Measurements from ENCODE around the gene BDH1. TPM values are rescaled to one million over a fixed set of nuclear protein-coding genes. Genes with fewer than 3 reads are reported as not detected.

Gene BDH1
- total RNA-seq, 1 experiment from 2014 or later: 38.6 TPM

DNA sequence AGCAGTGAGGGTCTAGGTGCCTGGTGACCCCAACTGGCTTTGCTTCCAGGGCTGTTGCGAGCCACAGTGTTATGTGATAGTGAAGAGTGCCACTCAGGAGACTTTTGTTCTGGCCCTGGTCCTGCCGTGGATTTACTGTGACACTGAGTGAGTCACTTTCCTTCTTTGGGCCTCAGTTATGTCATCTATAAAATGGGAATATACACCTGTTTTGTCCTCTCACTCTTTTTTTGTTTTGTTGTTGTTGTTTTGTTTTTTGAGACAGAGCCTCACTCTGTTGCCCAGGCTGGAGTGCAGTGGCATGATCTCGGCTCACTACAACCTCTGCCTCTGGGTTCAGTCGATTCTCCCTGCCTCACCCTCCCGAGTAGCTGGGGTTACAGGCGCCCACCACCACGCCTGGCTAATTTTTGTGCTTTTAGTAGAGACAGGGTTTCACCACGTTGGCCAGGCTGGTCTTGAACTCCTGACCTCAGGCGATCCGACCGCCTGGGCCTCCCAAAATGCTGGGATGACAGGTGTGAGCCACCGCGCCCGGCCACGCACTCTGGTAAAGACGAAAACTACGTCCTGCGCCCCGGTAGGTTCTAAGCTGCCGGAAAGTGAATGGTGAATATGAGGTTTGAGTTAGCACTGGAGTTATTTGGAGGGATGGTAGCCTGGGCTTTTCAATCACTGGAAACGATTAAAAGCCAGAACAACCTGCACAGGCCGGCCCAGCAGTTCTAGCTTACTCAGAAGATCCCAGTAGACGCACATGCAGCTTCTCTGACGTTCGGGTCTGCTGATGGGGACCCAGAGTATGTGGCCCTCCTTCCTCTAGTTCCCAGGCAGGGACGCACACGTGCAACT lies 46.6 kb downstream of the BDH1 start:
- BruUV-seq (replicated peaks): no TSS peak
- POLR2A ChIA-PET: interaction anchor here (1.0 kb wide), 1 partner anchor 23 kb away, joined by 4 read pairs; no protein-coding TSS in a partner anchor
- CTCF ChIA-PET: interaction anchor here (0.6 to 3.6 kb wide), 21 partner anchors 9 to 537 kb away, joined by 3 to 37 read pairs (median 4); no protein-coding TSS in a partner anchor
- DNase-seq (ENCODE audit: unreplicated experiment): no peak
- no peak overlapping the region for H3K4me3 Mint-ChIP-seq (ENCODE audit: unreplicated experiment)
- H3K27ac Mint-ChIP-seq (ENCODE audit: low read depth, unreplicated experiment): no peak overlapping the region
- H3K27me3 Mint-ChIP-seq (ENCODE audit: insufficient read depth, unreplicated experiment): no peaks in the 10 kb centered on the region
- intact Hi-C loops (cut with micrococcal nuclease): no loop called here
- H3K36me3 Mint-ChIP-seq (ENCODE audit: insufficient read depth, unreplicated experiment): peaks cover 11% of the 10 kb centered on the region
- no peaks in the 10 kb centered on the region for H3K9me3 Mint-ChIP-seq (ENCODE audit: unreplicated experiment)
- no peaks in the 10 kb centered on the region for H3K4me1 Mint-ChIP-seq (ENCODE audit: insufficient read depth, unreplicated experiment)
- TF ChIP-seq, protein P1, sequence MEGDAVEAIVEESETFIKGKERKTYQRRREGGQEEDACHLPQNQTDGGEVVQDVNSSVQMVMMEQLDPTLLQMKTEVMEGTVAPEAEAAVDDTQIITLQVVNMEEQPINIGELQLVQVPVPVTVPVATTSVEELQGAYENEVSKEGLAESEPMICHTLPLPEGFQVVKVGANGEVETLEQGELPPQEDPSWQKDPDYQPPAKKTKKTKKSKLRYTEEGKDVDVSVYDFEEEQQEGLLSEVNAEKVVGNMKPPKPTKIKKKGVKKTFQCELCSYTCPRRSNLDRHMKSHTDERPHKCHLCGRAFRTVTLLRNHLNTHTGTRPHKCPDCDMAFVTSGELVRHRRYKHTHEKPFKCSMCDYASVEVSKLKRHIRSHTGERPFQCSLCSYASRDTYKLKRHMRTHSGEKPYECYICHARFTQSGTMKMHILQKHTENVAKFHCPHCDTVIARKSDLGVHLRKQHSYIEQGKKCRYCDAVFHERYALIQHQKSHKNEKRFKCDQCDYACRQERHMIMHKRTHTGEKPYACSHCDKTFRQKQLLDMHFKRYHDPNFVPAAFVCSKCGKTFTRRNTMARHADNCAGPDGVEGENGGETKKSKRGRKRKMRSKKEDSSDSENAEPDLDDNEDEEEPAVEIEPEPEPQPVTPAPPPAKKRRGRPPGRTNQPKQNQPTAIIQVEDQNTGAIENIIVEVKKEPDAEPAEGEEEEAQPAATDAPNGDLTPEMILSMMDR (IDR thresholded peaks at IDR 0.05; ENCODE audit: unreplicated experiment): no peak

DNA sequence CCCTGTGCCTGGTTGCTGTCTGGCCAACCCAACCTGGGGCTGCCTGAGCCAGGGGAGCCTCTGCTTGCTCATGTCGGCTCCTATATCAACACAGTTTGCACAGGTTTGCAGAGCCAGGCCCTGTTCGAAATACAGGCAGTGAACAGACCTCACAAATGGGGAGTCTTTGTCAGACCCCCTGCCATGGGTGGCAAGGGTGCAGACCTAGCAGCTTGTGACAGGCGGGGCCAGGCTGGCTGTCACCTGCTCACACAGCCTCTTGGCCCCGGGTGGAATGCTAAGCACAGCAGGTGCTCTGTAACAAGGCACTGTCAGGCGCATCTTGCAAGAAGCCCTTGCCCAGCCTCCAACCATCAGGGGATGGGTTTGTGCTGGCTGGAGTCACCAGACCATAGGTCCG lies 47.3 kb downstream of the BDH1 start:
- intact Hi-C loops (cut with micrococcal nuclease): no loop called here
- POLR2A ChIA-PET: no interaction called here
- no TSS peak for BruUV-seq (replicated peaks)

DNA sequence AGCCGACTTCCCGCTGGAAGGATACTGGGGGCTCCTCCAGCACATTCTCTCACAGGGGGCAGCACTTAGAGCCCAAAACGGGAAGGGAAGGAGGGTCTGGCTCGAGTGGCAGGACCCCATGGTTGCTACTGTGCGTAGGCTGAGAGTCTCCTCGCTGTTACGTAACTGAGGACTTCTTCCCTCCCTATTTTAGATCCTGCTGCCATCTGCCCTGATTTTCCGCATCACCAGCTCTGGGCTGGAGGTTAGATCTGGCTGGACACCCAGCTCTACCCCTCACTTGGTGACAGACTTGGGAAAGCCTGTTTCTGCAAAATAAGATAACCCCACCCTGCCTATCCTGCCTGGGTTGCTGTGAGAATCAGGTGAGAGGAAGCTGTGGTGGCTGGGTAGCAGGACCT lies 47.7 kb downstream of the BDH1 start:
- POLR2A ChIA-PET: interaction anchor here (0.6 kb wide), 1 partner anchor 26 kb away, joined by 3 read pairs; no protein-coding TSS in a partner anchor
- intact Hi-C loops (cut with micrococcal nuclease): no loop called here

More for the DNA sequence above, 47.3 kb downstream of the BDH1 start:
- H3K27ac Mint-ChIP-seq (ENCODE audit: low read depth, unreplicated experiment): no peak overlapping the region
- no peaks in the 10 kb centered on the region for H3K4me1 Mint-ChIP-seq (ENCODE audit: insufficient read depth, unreplicated experiment)
- H3K27me3 Mint-ChIP-seq (ENCODE audit: insufficient read depth, unreplicated experiment): no peaks in the 10 kb centered on the region
- no peak overlapping the region for H3K4me3 Mint-ChIP-seq (ENCODE audit: unreplicated experiment)
- no peak for DNase-seq (ENCODE audit: unreplicated experiment)
- CTCF ChIA-PET: interaction anchor here (0.6 to 3.6 kb wide), 4 partner anchors 219 to 287 kb away, joined by 3 to 37 read pairs (median 4); no protein-coding TSS in a partner anchor
- TF ChIP-seq, protein P1 (IDR thresholded peaks at IDR 0.05; ENCODE audit: unreplicated experiment): no peak
- no peaks in the 10 kb centered on the region for H3K9me3 Mint-ChIP-seq (ENCODE audit: unreplicated experiment)
- H3K36me3 Mint-ChIP-seq (ENCODE audit: insufficient read depth, unreplicated experiment): peaks cover 6% of the 10 kb centered on the region

DNA sequence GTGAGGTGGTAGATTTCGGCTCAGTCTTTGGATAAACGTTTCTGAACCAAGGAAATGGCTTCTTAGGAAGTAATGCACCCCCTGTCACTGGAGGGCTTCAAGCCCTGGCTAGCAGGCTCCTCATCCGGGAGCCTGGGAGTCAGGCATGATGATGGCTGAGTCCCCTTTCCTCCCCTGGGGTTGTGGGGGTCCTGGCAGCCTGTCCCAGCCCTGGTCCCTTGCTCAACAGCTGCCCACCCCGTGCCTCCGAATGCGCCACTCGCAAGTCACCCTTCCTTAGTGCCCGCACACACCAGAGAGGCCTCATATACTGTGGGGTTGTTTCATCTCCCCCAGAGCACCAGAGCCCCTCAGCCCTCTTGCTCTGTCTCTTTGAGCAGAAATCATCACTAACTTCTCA lies 48.2 kb downstream of the BDH1 start:
- ChIA-PET CTCF (interaction anchor here (0.6 to 10.8 kb wide), 3 partner anchors 251 to 286 kb away, joined by 3 to 113 read pairs (median 5); no protein-coding TSS in a partner anchor), POLR2A (interaction anchor here (0.6 to 1.4 kb wide), 2 partner anchors 26 to 210 kb away, joined by 3 read pairs; no protein-coding TSS in a partner anchor)
- TF ChIP-seq, protein P1 (IDR thresholded peaks at IDR 0.05; ENCODE audit: unreplicated experiment): no peak
- Mint-ChIP-seq H3K36me3 (ENCODE audit: insufficient read depth, unreplicated experiment) (peaks cover under 1% of the 10 kb centered on the region), H3K4me3 (ENCODE audit: unreplicated experiment) (no peak overlapping the region), H3K27me3 (ENCODE audit: insufficient read depth, unreplicated experiment) (no peaks in the 10 kb centered on the region), H3K27ac (ENCODE audit: low read depth, unreplicated experiment) (no peak overlapping the region), H3K4me1 (ENCODE audit: insufficient read depth, unreplicated experiment) (no peaks in the 10 kb centered on the region), H3K9me3 (ENCODE audit: unreplicated experiment) (no peaks in the 10 kb centered on the region)
- DNase-seq (ENCODE audit: unreplicated experiment): no peak
- no TSS peak for BruUV-seq (replicated peaks)
- intact Hi-C loops (cut with micrococcal nuclease): no loop called here

More for the DNA sequence above, 47.7 kb downstream of the BDH1 start:
- Mint-ChIP-seq H3K4me3 (ENCODE audit: unreplicated experiment) (no peak overlapping the region), H3K27me3 (ENCODE audit: insufficient read depth, unreplicated experiment) (no peaks in the 10 kb centered on the region), H3K4me1 (ENCODE audit: insufficient read depth, unreplicated experiment) (no peaks in the 10 kb centered on the region), H3K27ac (ENCODE audit: low read depth, unreplicated experiment) (no peak overlapping the region), H3K36me3 (ENCODE audit: insufficient read depth, unreplicated experiment) (peaks cover 5% of the 10 kb centered on the region), H3K9me3 (ENCODE audit: unreplicated experiment) (no peaks in the 10 kb centered on the region)
- TF ChIP-seq, protein P1 (IDR thresholded peaks at IDR 0.05; ENCODE audit: unreplicated experiment): no peak
- no TSS peak for BruUV-seq (replicated peaks)
- no peak for DNase-seq (ENCODE audit: unreplicated experiment)
- CTCF ChIA-PET: interaction anchor here (0.6 to 10.8 kb wide), 3 partner anchors 251 to 287 kb away, joined by 3 to 113 read pairs (median 4); no protein-coding TSS in a partner anchor
